Measurements from ENCODE around the gene MTR. TPM values are rescaled to one million over a fixed set of nuclear protein-coding genes. Genes with fewer than 3 reads are reported as not detected.

MTR gene
- total RNA-seq, 2 experiments from 2014 or later, result 22.3 to 63.8 TPM

DNA sequence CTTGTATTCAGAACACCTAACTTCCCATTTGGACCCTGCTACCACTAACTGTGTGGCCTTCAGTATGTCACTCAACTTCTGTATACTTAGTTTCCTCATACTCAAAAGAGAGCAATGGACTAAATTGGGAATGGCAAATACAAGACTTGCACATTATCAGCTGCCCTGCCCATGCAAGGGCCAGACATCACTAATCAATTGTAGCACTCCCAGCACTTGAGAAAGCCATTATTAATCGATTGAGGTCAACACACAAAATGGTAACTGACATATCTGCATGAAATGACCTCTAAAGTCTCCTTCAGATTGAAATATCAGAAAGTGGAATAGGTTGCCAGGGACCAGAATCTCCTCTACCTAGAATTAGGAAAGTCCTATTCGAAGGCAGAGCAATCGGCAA is 149.9 kb downstream of the MTR start:
- H4K20me1 ChIP-seq (ENCODE audit: insufficient read depth, low read length), result no peaks in the 10 kb centered on the region
- no peak overlapping the region for H3K4me3 ChIP-seq (ENCODE audit: low read depth, low read length, poor library complexity, severe bottlenecking)
- no peaks in the 10 kb centered on the region for H3K36me3 ChIP-seq (ENCODE audit: insufficient read depth, low read length)
- intact Hi-C loops (cut with micrococcal nuclease; ENCODE audit: unreplicated experiment), result no loop called here
- TF ChIP-seq, protein P1, sequence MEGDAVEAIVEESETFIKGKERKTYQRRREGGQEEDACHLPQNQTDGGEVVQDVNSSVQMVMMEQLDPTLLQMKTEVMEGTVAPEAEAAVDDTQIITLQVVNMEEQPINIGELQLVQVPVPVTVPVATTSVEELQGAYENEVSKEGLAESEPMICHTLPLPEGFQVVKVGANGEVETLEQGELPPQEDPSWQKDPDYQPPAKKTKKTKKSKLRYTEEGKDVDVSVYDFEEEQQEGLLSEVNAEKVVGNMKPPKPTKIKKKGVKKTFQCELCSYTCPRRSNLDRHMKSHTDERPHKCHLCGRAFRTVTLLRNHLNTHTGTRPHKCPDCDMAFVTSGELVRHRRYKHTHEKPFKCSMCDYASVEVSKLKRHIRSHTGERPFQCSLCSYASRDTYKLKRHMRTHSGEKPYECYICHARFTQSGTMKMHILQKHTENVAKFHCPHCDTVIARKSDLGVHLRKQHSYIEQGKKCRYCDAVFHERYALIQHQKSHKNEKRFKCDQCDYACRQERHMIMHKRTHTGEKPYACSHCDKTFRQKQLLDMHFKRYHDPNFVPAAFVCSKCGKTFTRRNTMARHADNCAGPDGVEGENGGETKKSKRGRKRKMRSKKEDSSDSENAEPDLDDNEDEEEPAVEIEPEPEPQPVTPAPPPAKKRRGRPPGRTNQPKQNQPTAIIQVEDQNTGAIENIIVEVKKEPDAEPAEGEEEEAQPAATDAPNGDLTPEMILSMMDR (conservative IDR thresholded peaks at IDR 0.05; ENCODE audit: low read length), result no peak
- no peak for TF ChIP-seq EZH2phosphoT487 (IDR thresholded peaks at IDR 0.05; ENCODE audit: borderline replicate concordance, low read depth, low read length)
- DNase-seq (ENCODE audit: low spot score), result no peak
- no peaks in the 10 kb centered on the region for H3K9me3 ChIP-seq (ENCODE audit: low read length)
- no peaks in the 10 kb centered on the region for H3K79me2 ChIP-seq (ENCODE audit: insufficient read depth, low read depth, low read length)
- ChIA-PET CTCF (ENCODE audit: unreplicated experiment) (no interaction called here), POLR2A (no interaction called here)
- no peaks in the 10 kb centered on the region for H3K9me2 ChIP-seq (ENCODE audit: insufficient read depth, low read length)
- H3K4me1 ChIP-seq (ENCODE audit: insufficient read depth, low read length, poor library complexity, severe bottlenecking), result no peaks in the 10 kb centered on the region
- BruUV-seq (replicated peaks), result no TSS peak
- H2AFZ ChIP-seq (ENCODE audit: low read length), result no peak overlapping the region
- no peak overlapping the region for H3K27ac ChIP-seq (ENCODE audit: low read depth, low read length, poor library complexity, severe bottlenecking)
- H3K4me2 ChIP-seq (ENCODE audit: low read length), result no peak overlapping the region

DNA sequence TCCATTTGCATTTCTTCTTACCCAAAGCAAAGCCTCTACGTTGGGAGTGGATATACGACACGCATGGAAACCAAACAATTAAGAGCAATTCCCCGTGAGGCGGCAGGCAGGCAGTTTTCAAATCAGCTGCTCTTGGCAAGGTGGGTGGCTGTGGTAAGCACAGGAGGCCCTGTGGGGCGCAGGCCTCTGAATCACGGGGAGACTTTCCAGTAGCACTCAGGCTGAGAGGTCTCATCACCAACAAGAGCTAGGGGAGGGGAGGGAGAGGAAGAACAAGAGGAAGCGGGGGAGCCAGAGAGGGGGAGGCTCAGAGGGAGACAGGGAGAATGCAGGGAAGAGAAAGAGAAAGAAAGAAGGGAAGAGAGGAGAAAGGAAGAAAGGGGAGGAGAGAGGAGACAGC is 152.7 kb downstream of the MTR start:
- Histone ChIP-seq H3K9me3 (ENCODE audit: low read length) (no peaks in the 10 kb centered on the region), H3K4me2 (ENCODE audit: low read length) (no peak overlapping the region), H3K79me2 (ENCODE audit: insufficient read depth, low read depth, low read length) (no peaks in the 10 kb centered on the region), H3K4me1 (ENCODE audit: insufficient read depth, low read length, poor library complexity, severe bottlenecking) (no peaks in the 10 kb centered on the region), H3K4me3 (ENCODE audit: low read depth, low read length, poor library complexity, severe bottlenecking) (no peak overlapping the region), H3K27ac (ENCODE audit: low read depth, low read length, poor library complexity, severe bottlenecking) (no peak overlapping the region), H3K9me2 (ENCODE audit: insufficient read depth, low read length) (no peaks in the 10 kb centered on the region), H2AFZ (ENCODE audit: low read length) (no peak overlapping the region), H3K36me3 (ENCODE audit: insufficient read depth, low read length) (no peaks in the 10 kb centered on the region), H4K20me1 (ENCODE audit: insufficient read depth, low read length) (no peaks in the 10 kb centered on the region)
- TF ChIP-seq, protein P1 (conservative IDR thresholded peaks at IDR 0.05; ENCODE audit: low read length), result no peak
- TF ChIP-seq EZH2phosphoT487 (IDR thresholded peaks at IDR 0.05; ENCODE audit: borderline replicate concordance, low read depth, low read length), result no peak
- ChIA-PET POLR2A (no interaction called here), CTCF (ENCODE audit: unreplicated experiment) (no interaction called here)
- no peak for DNase-seq (ENCODE audit: low spot score)
- intact Hi-C loops (cut with micrococcal nuclease; ENCODE audit: unreplicated experiment), result no loop called here
- no TSS peak for BruUV-seq (replicated peaks)

DNA sequence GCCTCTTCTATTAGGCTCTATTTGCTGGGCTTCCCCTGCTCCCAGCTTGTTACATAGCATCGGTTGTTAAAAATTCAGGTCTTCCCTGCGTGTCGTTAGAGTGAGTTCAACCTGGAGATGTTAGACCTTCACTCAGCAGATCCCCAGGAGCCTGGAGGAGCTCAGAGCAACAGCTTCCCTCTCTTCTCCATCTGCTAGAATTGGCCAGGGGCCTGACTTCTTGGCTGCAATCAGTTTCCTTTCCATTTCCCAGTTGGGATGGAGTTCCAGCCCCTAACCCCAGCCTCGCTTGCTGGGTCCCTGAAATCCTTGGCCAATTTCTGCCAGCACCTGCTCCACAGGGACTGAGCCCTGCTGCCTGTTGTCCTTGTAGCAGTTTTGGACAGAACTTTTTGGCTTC is 153.3 kb downstream of the MTR start:
- H3K36me3 ChIP-seq (ENCODE audit: insufficient read depth, low read length), result no peaks in the 10 kb centered on the region
- no peaks in the 10 kb centered on the region for H3K79me2 ChIP-seq (ENCODE audit: insufficient read depth, low read depth, low read length)
- no peak for DNase-seq (ENCODE audit: low spot score)
- H3K4me2 ChIP-seq (ENCODE audit: low read length), result no peak overlapping the region
- ChIA-PET POLR2A (no interaction called here), CTCF (ENCODE audit: unreplicated experiment) (no interaction called here)
- H3K4me1 ChIP-seq (ENCODE audit: insufficient read depth, low read length, poor library complexity, severe bottlenecking), result no peaks in the 10 kb centered on the region
- intact Hi-C loops (cut with micrococcal nuclease; ENCODE audit: unreplicated experiment), result no loop called here
- no peak overlapping the region for H2AFZ ChIP-seq (ENCODE audit: low read length)
- no peaks in the 10 kb centered on the region for H3K9me2 ChIP-seq (ENCODE audit: insufficient read depth, low read length)
- TF ChIP-seq, protein P1 (conservative IDR thresholded peaks at IDR 0.05; ENCODE audit: low read length), result no peak
- no peak for TF ChIP-seq EZH2phosphoT487 (IDR thresholded peaks at IDR 0.05; ENCODE audit: borderline replicate concordance, low read depth, low read length)
- no peak overlapping the region for H3K27ac ChIP-seq (ENCODE audit: low read depth, low read length, poor library complexity, severe bottlenecking)
- H3K9me3 ChIP-seq (ENCODE audit: low read length), result no peaks in the 10 kb centered on the region
- no peak overlapping the region for H3K4me3 ChIP-seq (ENCODE audit: low read depth, low read length, poor library complexity, severe bottlenecking)
- no TSS peak for BruUV-seq (replicated peaks)
- no peaks in the 10 kb centered on the region for H4K20me1 ChIP-seq (ENCODE audit: insufficient read depth, low read length)

Data from OCI-LY7 (cell line).